ENCODE results near the gene AP3B2.

Gene AP3B2

DNA sequence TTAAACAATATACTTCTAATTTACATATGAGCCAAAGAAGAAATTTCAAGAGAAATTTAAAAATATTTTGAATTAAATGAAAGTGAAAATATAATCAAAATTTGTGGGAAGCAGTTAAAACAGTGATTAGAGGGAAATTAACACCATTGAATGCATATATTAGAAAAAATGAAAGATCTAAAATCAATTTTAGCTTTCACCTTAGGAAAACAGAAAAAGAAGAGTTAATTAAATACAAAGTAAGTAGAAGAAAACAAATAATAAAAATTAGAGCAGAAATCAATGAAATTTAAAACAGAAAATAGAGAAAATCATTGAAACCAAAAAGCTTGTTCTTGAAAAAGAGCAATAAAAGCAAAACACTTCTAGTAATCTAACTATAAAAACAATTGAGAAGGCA lies 38.6 kb upstream of the AP3B2 start:
- TF ChIP-seq ZFP3 (CRISPR knock-in tag; IDR thresholded peaks at IDR 0.05): no peak
- TF ChIP-seq, protein P1, sequence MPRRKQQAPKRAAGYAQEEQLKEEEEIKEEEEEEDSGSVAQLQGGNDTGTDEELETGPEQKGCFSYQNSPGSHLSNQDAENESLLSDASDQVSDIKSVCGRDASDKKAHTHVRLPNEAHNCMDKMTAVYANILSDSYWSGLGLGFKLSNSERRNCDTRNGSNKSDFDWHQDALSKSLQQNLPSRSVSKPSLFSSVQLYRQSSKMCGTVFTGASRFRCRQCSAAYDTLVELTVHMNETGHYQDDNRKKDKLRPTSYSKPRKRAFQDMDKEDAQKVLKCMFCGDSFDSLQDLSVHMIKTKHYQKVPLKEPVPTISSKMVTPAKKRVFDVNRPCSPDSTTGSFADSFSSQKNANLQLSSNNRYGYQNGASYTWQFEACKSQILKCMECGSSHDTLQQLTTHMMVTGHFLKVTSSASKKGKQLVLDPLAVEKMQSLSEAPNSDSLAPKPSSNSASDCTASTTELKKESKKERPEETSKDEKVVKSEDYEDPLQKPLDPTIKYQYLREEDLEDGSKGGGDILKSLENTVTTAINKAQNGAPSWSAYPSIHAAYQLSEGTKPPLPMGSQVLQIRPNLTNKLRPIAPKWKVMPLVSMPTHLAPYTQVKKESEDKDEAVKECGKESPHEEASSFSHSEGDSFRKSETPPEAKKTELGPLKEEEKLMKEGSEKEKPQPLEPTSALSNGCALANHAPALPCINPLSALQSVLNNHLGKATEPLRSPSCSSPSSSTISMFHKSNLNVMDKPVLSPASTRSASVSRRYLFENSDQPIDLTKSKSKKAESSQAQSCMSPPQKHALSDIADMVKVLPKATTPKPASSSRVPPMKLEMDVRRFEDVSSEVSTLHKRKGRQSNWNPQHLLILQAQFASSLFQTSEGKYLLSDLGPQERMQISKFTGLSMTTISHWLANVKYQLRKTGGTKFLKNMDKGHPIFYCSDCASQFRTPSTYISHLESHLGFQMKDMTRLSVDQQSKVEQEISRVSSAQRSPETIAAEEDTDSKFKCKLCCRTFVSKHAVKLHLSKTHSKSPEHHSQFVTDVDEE (CRISPR knock-in tag; IDR thresholded peaks at IDR 0.05): no peak
- no peak for ATAC-seq

DNA sequence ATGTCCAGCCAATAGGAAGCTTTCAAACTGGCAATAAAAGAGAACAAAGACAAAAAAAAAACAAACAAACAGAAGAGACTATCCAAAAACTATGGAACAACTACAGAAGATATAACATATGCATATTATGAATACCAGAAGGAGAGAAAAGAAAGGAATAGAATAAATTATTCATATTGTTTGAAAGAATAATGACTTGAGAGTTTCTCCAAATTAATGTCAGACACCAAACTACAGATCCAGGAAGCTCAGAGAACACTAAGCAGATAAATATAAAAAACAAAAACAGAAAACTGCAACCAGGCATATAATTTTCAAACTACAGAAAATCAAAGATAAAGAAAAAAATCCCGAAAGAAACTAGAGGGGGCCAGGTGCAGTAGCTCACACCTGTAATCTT lies 34.1 kb upstream of the AP3B2 start:
- TF ChIP-seq OSR1 (CRISPR knock-in tag; IDR thresholded peaks at IDR 0.05) (no peak), ZFP3 (CRISPR knock-in tag; IDR thresholded peaks at IDR 0.05) (no peak), ZFP30 (CRISPR knock-in tag; IDR thresholded peaks at IDR 0.05) (no peak), CSDC2 (CRISPR knock-in tag; IDR thresholded peaks at IDR 0.05) (no peak), ZC3H10 (CRISPR knock-in tag; IDR thresholded peaks at IDR 0.05) (no peak), ARNTL (CRISPR knock-in tag; IDR thresholded peaks at IDR 0.05; ENCODE audit: borderline replicate concordance, low read depth) (no peak), ESRRG (CRISPR knock-in tag; IDR thresholded peaks at IDR 0.05) (no peak), ZNF70 (CRISPR knock-in tag; IDR thresholded peaks at IDR 0.05) (no peak), TCF4 (CRISPR knock-in tag; IDR thresholded peaks at IDR 0.05; ENCODE audit: borderline replicate concordance) (no peak), ISL1 (CRISPR knock-in tag; IDR thresholded peaks at IDR 0.05) (no peak), RARB (CRISPR knock-in tag; IDR thresholded peaks at IDR 0.05) (no peak), ZNF8 (CRISPR knock-in tag; IDR thresholded peaks at IDR 0.05) (no peak), ZNF565 (CRISPR knock-in tag; conservative IDR thresholded peaks at IDR 0.05; ENCODE audit: low read depth) (no peak), SNAI2 (CRISPR knock-in tag; IDR thresholded peaks at IDR 0.05) (no peak), PPARA (CRISPR knock-in tag; IDR thresholded peaks at IDR 0.05; ENCODE audit: borderline replicate concordance) (no peak)
- TF ChIP-seq, protein P2, sequence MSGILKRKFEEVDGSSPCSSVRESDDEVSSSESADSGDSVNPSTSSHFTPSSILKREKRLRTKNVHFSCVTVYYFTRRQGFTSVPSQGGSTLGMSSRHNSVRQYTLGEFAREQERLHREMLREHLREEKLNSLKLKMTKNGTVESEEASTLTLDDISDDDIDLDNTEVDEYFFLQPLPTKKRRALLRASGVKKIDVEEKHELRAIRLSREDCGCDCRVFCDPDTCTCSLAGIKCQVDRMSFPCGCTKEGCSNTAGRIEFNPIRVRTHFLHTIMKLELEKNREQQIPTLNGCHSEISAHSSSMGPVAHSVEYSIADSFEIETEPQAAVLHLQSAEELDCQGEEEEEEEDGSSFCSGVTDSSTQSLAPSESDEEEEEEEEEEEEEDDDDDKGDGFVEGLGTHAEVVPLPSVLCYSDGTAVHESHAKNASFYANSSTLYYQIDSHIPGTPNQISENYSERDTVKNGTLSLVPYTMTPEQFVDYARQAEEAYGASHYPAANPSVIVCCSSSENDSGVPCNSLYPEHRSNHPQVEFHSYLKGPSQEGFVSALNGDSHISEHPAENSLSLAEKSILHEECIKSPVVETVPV (CRISPR knock-in tag; IDR thresholded peaks at IDR 0.05): no peak
- TF ChIP-seq, protein P1 (CRISPR knock-in tag; IDR thresholded peaks at IDR 0.05): no peak
- TF ChIP-seq, protein P3, sequence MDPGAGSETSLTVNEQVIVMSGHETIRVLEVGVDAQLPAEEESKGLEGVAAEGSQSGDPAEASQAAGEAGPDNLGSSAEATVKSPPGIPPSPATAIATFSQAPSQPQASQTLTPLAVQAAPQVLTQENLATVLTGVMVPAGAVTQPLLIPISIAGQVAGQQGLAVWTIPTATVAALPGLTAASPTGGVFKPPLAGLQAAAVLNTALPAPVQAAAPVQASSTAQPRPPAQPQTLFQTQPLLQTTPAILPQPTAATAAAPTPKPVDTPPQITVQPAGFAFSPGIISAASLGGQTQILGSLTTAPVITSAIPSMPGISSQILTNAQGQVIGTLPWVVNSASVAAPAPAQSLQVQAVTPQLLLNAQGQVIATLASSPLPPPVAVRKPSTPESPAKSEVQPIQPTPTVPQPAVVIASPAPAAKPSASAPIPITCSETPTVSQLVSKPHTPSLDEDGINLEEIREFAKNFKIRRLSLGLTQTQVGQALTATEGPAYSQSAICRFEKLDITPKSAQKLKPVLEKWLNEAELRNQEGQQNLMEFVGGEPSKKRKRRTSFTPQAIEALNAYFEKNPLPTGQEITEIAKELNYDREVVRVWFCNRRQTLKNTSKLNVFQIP (CRISPR knock-in tag; IDR thresholded peaks at IDR 0.05; ENCODE audit: borderline replicate concordance, low read depth): no peak
- TF ChIP-seq, protein P4, sequence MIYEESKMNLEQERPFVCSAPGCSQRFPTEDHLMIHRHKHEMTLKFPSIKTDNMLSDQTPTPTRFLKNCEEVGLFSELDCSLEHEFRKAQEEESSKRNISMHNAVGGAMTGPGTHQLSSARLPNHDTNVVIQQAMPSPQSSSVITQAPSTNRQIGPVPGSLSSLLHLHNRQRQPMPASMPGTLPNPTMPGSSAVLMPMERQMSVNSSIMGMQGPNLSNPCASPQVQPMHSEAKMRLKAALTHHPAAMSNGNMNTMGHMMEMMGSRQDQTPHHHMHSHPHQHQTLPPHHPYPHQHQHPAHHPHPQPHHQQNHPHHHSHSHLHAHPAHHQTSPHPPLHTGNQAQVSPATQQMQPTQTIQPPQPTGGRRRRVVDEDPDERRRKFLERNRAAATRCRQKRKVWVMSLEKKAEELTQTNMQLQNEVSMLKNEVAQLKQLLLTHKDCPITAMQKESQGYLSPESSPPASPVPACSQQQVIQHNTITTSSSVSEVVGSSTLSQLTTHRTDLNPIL (CRISPR knock-in tag; IDR thresholded peaks at IDR 0.05; ENCODE audit: low read depth): no peak
- no peak for ATAC-seq

DNA sequence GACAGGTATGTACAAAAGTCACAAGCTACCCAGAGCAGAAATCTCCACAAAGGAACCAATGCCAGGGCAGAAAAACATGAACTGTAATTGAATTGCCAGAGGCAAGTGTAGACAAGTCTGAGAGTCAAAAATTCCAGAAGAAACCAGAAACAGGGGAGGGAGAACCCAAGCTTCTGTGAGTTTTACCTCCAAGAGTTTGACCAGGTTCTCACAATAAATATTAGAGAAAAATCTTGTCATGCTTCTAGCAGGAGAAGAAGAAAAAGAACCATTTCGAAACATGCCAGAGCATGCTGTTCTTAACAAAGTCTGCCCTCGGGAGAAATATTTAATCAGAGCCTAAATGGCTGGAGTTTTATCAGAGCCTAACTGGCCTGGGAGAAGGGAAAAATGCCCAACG lies 32.5 kb upstream of the AP3B2 start:
- ATAC-seq: no peak
- TF ChIP-seq BACH2 (CRISPR knock-in tag; IDR thresholded peaks at IDR 0.05; ENCODE audit: borderline replicate concordance) (no peak), ESRRG (CRISPR knock-in tag; IDR thresholded peaks at IDR 0.05) (no peak), ZC3H10 (CRISPR knock-in tag; IDR thresholded peaks at IDR 0.05) (no peak), RARB (CRISPR knock-in tag; IDR thresholded peaks at IDR 0.05) (no peak), OSR1 (CRISPR knock-in tag; IDR thresholded peaks at IDR 0.05) (no peak), ISL1 (CRISPR knock-in tag; IDR thresholded peaks at IDR 0.05) (no peak), GLIS3 (CRISPR knock-in tag; IDR thresholded peaks at IDR 0.05) (no peak), CSDC2 (CRISPR knock-in tag; IDR thresholded peaks at IDR 0.05) (no peak), PPARA (CRISPR knock-in tag; IDR thresholded peaks at IDR 0.05; ENCODE audit: borderline replicate concordance) (no peak)
- TF ChIP-seq, protein P5, sequence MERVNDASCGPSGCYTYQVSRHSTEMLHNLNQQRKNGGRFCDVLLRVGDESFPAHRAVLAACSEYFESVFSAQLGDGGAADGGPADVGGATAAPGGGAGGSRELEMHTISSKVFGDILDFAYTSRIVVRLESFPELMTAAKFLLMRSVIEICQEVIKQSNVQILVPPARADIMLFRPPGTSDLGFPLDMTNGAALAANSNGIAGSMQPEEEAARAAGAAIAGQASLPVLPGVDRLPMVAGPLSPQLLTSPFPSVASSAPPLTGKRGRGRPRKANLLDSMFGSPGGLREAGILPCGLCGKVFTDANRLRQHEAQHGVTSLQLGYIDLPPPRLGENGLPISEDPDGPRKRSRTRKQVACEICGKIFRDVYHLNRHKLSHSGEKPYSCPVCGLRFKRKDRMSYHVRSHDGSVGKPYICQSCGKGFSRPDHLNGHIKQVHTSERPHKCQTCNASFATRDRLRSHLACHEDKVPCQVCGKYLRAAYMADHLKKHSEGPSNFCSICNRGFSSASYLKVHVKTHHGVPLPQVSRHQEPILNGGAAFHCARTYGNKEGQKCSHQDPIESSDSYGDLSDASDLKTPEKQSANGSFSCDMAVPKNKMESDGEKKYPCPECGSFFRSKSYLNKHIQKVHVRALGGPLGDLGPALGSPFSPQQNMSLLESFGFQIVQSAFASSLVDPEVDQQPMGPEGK (CRISPR knock-in tag; IDR thresholded peaks at IDR 0.05; ENCODE audit: borderline replicate concordance): no peak
- TF ChIP-seq, protein P1 (CRISPR knock-in tag; IDR thresholded peaks at IDR 0.05): no peak

All from SK-N-SH treated with all-trans-retinoic acid at 6 μM for 48 hours (cell line).